Activated T-cell treated with anti-CD3 and anti-CD28 coated beads, Interleukin-2, amount 50 U/mL, for 72 hours (primary cell): Measurements from ENCODE around the gene CEP63. TPM values are rescaled to one million over a fixed set of nuclear protein-coding genes. Genes with fewer than 3 reads are reported as not detected.

ENCODE experiments used
- ATAC-seq, 2 donors: fragments of 150-1000 bp; cut with Tn5 transposase; replicated peaks in 1 of 2; 2 replicates each; pipeline ENCODE4 v1.10.0; 2021; ENCODE audit warnings: moderate library complexity in 2 of 2, mild to moderate bottlenecking in 1 of 2
- DNase-seq, 2 donors: peaks; one replicate each; pipeline ENCODE4 v3.0.0; 2021 to 2022; ENCODE audit warnings: mixed read lengths in 1 of 2
- H3K27ac Mint-ChIP-seq: one replicate; pipeline ENCODE4 v1.8.0; 2022; ENCODE audit warnings: mild to moderate bottlenecking, moderate library complexity, mixed read lengths
- H3K27me3 Mint-ChIP-seq: one replicate; pipeline ENCODE4 v1.8.0; 2022; ENCODE audit warnings: low read depth, mixed read lengths
- H3K36me3 Mint-ChIP-seq, 2 donors: one replicate each; pipeline ENCODE4 v1.8.0; 2022; ENCODE audit warnings: mixed read lengths in 2 of 2, mild to moderate bottlenecking in 1 of 2; ENCODE audit not compliant: insufficient read depth in 2 of 2
- H3K4me1 Mint-ChIP-seq: one replicate; pipeline ENCODE4 v1.8.0; 2022; ENCODE audit warnings: low read depth, mixed read lengths
- H3K4me3 Mint-ChIP-seq, 2 donors: one replicate each; pipeline ENCODE4 v1.8.0; 2022; ENCODE audit warnings: mild to moderate bottlenecking in 2 of 2, mixed read lengths in 2 of 2, moderate library complexity in 2 of 2
- H3K9me3 Mint-ChIP-seq, 2 donors: one replicate each; pipeline ENCODE4 v1.8.0; 2022; ENCODE audit warnings: mixed read lengths in 2 of 2
- total RNA-seq, 2 donors: library from RNA; stranded (reverse); gene quantifications; one replicate each; pipeline ENCODE4 v1.2.3, GENCODE V29; 2022

Gene CEP63
- total RNA-seq, result 10 to 100 TPM; 25.1 to 33.6 TPM

- Mint-ChIP-seq H3K27ac (peak within 1 kb of the TSS; percentile 95), H3K4me3 (peak within 1 kb of the TSS; percentile 90 to 98), H3K36me3 (peaks cover 16 to 26% of the 10 kb centered on the region in 2 donors), H3K9me3 (no peaks in the 10 kb centered on the region), H3K4me1 (peaks cover 73% of the 10 kb centered on the region), H3K27me3 (no peaks in the 10 kb centered on the region)
- ATAC-seq, result peak; percentile 86 to 87
- DNase-seq, result peak; percentile 90 to 94
Observed at GRCh38 chr3:134485718-134486576, at the start of gene CEP63, which contains the start of gene ANAPC13. Gene CEP63 (plus strand): TSS chr3:134486057. CDS start chr3:134495321, 9,264 bp downstream. Gene ANAPC13 (minus strand): TSS chr3:134485985. CDS start chr3:134482904, 3,081 bp downstream.

GRCh38 chr3:134437211-134437752, 48.6 kb upstream of the CEP63 start:
- Mint-ChIP-seq H3K9me3 (no peaks in the 10 kb centered on the region), H3K27me3 (peaks cover 37% of the 10 kb centered on the region), H3K36me3 (no peaks in the 10 kb centered on the region), H3K4me3 (no peak overlapping the region), H3K27ac (no peak overlapping the region), H3K4me1 (no peaks in the 10 kb centered on the region)
- ATAC-seq, result no peak
- DNase-seq, result no peak

- Mint-ChIP-seq H3K27me3 (peaks cover 35% of the 10 kb centered on the region), H3K4me3 (no peak overlapping the region), H3K9me3 (peaks cover 9 to 12% of the 10 kb centered on the region in 2 donors), H3K4me1 (no peaks in the 10 kb centered on the region), H3K36me3 (peaks cover 4 to 6% of the 10 kb centered on the region in 2 donors), H3K27ac (no peak overlapping the region)
- ATAC-seq (no peak), DNase-seq (no peak)
Observed at GRCh38 chr3:134441321-134441720, 44.5 kb upstream of the CEP63 start.

- Mint-ChIP-seq H3K27ac (no peak overlapping the region), H3K4me3 (no peak overlapping the region), H3K36me3 (peaks cover 4 to 6% of the 10 kb centered on the region in 2 donors)
Observed at GRCh38 chr3:134441821-134442220, 44.0 kb upstream of the CEP63 start.

GRCh38 chr3:134445095-134445494, 40.8 kb upstream of the CEP63 start:
- Mint-ChIP-seq H3K36me3 (peaks cover 4 to 6% of the 10 kb centered on the region in 2 donors), H3K9me3 (peaks cover 9 to 12% of the 10 kb centered on the region in 2 donors), H3K4me1 (no peaks in the 10 kb centered on the region), H3K27ac (no peak overlapping the region), H3K4me3 (no peak overlapping the region), H3K27me3 (peaks cover 19% of the 10 kb centered on the region)
- ATAC-seq (no peak), DNase-seq (no peak)

More at GRCh38 chr3:134441821-134442220, 44.0 kb upstream of the CEP63 start:
- H3K27me3 Mint-ChIP-seq, result peaks cover 32% of the 10 kb centered on the region
- H3K9me3 Mint-ChIP-seq, result peaks cover 9 to 12% of the 10 kb centered on the region in 2 donors
- no peaks in the 10 kb centered on the region for H3K4me1 Mint-ChIP-seq
- no peak for DNase-seq
- no peak for ATAC-seq

GRCh38 chr3:134445636-134446035, 40.2 kb upstream of the CEP63 start:
- H3K27me3 Mint-ChIP-seq, result peaks cover 18% of the 10 kb centered on the region
- ATAC-seq (no peak), DNase-seq (no peak)
- H3K36me3 Mint-ChIP-seq, result peaks cover 4 to 6% of the 10 kb centered on the region in 2 donors
- no peak overlapping the region for H3K27ac Mint-ChIP-seq
- peaks cover 9 to 12% of the 10 kb centered on the region in 2 donors for H3K9me3 Mint-ChIP-seq
- H3K4me3 Mint-ChIP-seq, result no peak overlapping the region
- H3K4me1 Mint-ChIP-seq, result no peaks in the 10 kb centered on the region

- no peak overlapping the region for H3K27ac Mint-ChIP-seq
- H3K4me1 Mint-ChIP-seq, result no peaks in the 10 kb centered on the region
- ATAC-seq (no peak), DNase-seq (no peak)
- H3K9me3 Mint-ChIP-seq, result peaks cover 9 to 12% of the 10 kb centered on the region in 2 donors
- no peak overlapping the region for H3K4me3 Mint-ChIP-seq
- peaks cover 4 to 6% of the 10 kb centered on the region in 2 donors for H3K36me3 Mint-ChIP-seq
- H3K27me3 Mint-ChIP-seq, result peaks cover 13% of the 10 kb centered on the region
Observed at GRCh38 chr3:134446800-134447199, 39.1 kb upstream of the CEP63 start.

- Mint-ChIP-seq H3K36me3 (peaks cover 4 to 6% of the 10 kb centered on the region in 2 donors), H3K4me3 (no peak overlapping the region), H3K27me3 (peaks cover 19% of the 10 kb centered on the region), H3K4me1 (no peaks in the 10 kb centered on the region), H3K27ac (no peak overlapping the region), H3K9me3 (peaks cover 9 to 12% of the 10 kb centered on the region in 2 donors)
- ATAC-seq (no peak), DNase-seq (no peak)
Observed at GRCh38 chr3:134447351-134447750, 38.5 kb upstream of the CEP63 start.

- H3K27ac Mint-ChIP-seq, result no peak overlapping the region
- ATAC-seq (no peak), DNase-seq (no peak)
- H3K9me3 Mint-ChIP-seq, result peaks cover 9 to 12% of the 10 kb centered on the region in 2 donors
- peaks cover 4 to 6% of the 10 kb centered on the region in 2 donors for H3K36me3 Mint-ChIP-seq
- peaks cover 20% of the 10 kb centered on the region for H3K27me3 Mint-ChIP-seq
- H3K4me3 Mint-ChIP-seq, result no peak overlapping the region
- no peaks in the 10 kb centered on the region for H3K4me1 Mint-ChIP-seq
Observed at GRCh38 chr3:134448664-134449063, 37.2 kb upstream of the CEP63 start.

GRCh38 chr3:134449277-134449676, 36.6 kb upstream of the CEP63 start:
- H3K36me3 Mint-ChIP-seq, result peaks cover 4 to 6% of the 10 kb centered on the region in 2 donors
- peaks cover 9 to 12% of the 10 kb centered on the region in 2 donors for H3K9me3 Mint-ChIP-seq
- H3K27me3 Mint-ChIP-seq, result peaks cover 20% of the 10 kb centered on the region
- H3K4me1 Mint-ChIP-seq, result no peaks in the 10 kb centered on the region
- no peak for ATAC-seq
- no peak overlapping the region for H3K27ac Mint-ChIP-seq
- DNase-seq, result no peak
- H3K4me3 Mint-ChIP-seq, result no peak overlapping the region

GRCh38 chr3:134449951-134450350, 35.9 kb upstream of the CEP63 start:
- no peak overlapping the region for H3K4me3 Mint-ChIP-seq
- peaks cover 15% of the 10 kb centered on the region for H3K27me3 Mint-ChIP-seq
- no peak for ATAC-seq

GRCh38 chr3:134453631-134454030, 32.2 kb upstream of the CEP63 start:
- no peaks in the 10 kb centered on the region for H3K4me1 Mint-ChIP-seq
- no peak overlapping the region for H3K4me3 Mint-ChIP-seq
- peaks cover 24% of the 10 kb centered on the region for H3K27me3 Mint-ChIP-seq
- ATAC-seq, result no peak
- no peaks in the 10 kb centered on the region for H3K36me3 Mint-ChIP-seq
- no peaks in the 10 kb centered on the region for H3K9me3 Mint-ChIP-seq
- no peak overlapping the region for H3K27ac Mint-ChIP-seq
- no peak for DNase-seq

More at GRCh38 chr3:134449951-134450350, 35.9 kb upstream of the CEP63 start:
- no peak for DNase-seq
- H3K9me3 Mint-ChIP-seq, result peaks cover 7 to 8% of the 10 kb centered on the region in 2 donors
- H3K4me1 Mint-ChIP-seq, result no peaks in the 10 kb centered on the region
- no peak overlapping the region for H3K27ac Mint-ChIP-seq
- H3K36me3 Mint-ChIP-seq, result peaks cover 2 to 6% of the 10 kb centered on the region in 2 donors

GRCh38 chr3:134457376-134458074, 28.3 kb upstream of the CEP63 start:
- Mint-ChIP-seq H3K36me3 (no peaks in the 10 kb centered on the region), H3K4me3 (no peak overlapping the region), H3K27me3 (peaks cover 27% of the 10 kb centered on the region), H3K27ac (no peak overlapping the region), H3K9me3 (no peaks in the 10 kb centered on the region), H3K4me1 (no peaks in the 10 kb centered on the region)
- DNase-seq (no peak), ATAC-seq (no peak)
